Endometrial microvascular endothelial cells (primary cell): ENCODE measurements around the gene TTC7B. TPM values are rescaled to one million over a fixed set of nuclear protein-coding genes. Genes with fewer than 3 reads are reported as not detected.

Source experiments
- in situ Hi-C: cut with HindIII; loops from 2 replicates; pipeline ENCODE4 v1.10.0; 2017; ENCODE audit warnings: low sequenced_read_pairs, low pct_unique_long_range_greater_than_20kb; ENCODE audit errors: inconsistent ontology term
- total RNA-seq: library from RNA; depleted of rRNA; stranded (reverse); fragments of >200 nt; gene quantifications from one replicate; pipeline ENCODE4 v1.2.3, GENCODE V29; 2015; ENCODE audit errors: inconsistent ontology term

TTC7B gene
- total RNA-seq, 1 donor from 2014 or later, result 50.5 TPM

- in situ Hi-C loops, result no loop called here
Measured at GRCh38 chr14:90569201-90569600, 247.0 kb downstream of the TTC7B start.

- in situ Hi-C loops, result no loop called here
Measured at GRCh38 chr14:90568405-90568804, 247.8 kb downstream of the TTC7B start.

DNA sequence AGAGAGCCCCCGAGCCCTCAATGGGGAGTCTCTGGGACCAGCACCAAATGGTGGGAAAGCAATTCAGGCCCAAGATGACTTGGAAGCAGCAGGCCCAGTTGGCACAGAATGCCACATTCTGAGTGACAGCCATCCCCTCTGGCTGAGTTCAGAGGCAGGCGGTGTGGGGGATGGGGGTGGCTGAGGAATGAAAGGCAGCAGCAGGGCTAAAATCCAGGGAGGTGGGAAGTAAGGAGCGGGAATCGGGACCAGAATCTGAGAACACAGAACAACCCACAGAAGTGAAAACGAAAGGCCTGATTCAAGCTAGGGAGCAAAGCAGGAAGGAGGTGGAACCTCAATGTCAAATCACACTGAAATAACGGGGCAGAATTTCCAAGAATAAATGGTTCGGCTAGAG, 248.2 kb downstream of the TTC7B start:
- in situ Hi-C loops, result no loop called here

- in situ Hi-C loops, result no loop called here
Measured at GRCh38 chr14:90567191-90567590, 249.0 kb downstream of the TTC7B start.

DNA sequence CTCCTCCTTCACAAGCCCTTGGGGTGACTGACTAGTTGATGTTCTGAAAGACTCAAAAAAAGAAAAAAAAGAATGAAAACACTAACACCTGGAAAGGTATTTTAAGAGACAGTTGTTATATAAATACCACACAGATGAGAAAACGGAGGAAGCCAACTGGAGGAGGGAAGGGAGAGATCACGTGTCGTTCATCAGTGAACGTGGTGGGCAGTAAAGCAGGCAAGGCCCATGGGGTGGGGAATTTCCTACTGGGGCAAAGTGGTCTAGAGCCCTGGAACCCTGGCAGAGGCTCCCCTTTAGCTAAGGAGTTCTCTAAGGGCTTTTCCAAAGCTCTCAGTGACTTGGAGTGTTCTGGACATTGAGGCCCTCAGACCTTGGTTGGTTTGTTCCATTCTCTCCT, 249.7 kb downstream of the TTC7B start:
- in situ Hi-C loops, result no loop called here

DNA sequence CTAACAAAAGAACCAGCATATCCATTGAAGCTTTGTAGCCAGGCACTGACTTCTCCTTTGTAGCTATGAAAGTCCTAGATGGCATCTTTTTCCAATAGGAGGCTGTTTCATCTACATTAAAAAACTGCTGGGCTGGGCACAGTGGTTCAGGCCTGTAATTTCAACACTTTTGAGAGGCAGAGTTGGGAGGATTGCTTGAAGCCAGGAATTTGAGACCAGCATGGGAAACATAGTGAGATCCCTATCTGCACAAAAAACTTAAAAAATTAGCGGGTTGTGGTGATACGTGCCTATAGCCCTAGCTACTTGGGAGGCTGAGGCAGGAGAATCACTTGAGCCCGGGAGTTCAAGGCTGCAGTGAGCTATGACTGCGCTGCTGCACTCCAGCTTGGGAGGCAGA, 251.7 kb downstream of the TTC7B start:
- in situ Hi-C loops, result no loop called here

GRCh38 chr14:90562652-90563051, 253.6 kb downstream of the TTC7B start:
- in situ Hi-C loops, result no loop called here

DNA sequence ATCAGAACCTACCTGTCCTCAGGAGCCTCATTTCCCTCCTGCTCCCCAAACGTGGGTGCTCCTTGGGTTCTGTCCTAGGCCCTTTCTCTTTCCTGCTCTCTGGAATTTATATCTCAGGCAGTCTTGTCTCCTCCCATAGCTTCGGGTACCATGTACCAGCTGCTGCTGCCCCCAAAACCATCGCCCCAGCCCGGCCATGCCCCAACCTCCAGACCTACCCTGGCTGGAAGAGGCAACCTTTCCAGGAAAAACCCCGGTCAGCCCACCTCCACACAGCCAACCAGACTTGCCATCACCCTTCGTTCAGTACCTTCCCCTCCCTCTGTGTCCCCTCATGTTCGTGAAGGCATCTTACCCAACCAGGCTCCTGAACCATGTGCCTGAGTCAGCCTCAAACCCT, 254.3 kb downstream of the TTC7B start:
- in situ Hi-C loops, result no loop called here

DNA sequence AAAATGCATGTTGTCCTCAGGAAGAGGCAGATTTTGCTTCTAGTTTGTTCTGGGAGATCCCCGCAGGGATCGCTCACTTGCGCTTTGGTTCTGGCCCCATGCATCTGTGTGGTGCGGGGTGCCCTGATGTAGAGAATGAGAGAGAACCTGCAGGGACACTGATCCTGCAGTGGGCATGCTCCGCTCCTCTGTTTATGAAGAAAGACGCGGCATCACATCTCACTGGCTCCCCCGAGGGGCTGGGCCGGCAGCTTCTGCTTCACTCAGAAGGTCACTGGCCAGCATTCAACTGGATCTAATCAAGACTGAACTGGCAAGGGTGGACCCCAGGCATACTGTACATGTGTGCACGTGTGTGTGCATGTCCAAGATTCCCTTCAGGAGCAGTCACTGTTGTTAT, 255.2 kb downstream of the TTC7B start:
- in situ Hi-C loops, result no loop called here

DNA sequence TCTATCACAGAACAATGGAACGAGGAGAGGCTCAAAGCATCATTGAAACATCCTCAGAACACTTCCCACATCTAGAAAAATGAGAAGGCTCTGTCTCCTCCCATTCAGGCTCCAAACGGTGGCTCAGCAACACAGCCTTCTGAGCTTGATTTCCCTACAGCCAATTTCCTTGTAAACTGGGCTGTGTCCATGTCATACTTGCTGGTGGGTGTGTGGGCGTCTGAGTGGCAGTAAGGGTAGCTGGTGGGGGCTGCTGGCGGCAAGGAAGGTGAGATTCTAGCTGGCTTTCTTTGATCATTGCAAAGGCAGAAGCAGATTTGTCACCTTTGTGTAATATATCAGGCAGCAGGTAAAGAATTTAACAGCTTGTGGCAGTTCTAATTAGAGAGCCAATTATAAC, 255.7 kb downstream of the TTC7B start:
- in situ Hi-C loops, result no loop called here

DNA sequence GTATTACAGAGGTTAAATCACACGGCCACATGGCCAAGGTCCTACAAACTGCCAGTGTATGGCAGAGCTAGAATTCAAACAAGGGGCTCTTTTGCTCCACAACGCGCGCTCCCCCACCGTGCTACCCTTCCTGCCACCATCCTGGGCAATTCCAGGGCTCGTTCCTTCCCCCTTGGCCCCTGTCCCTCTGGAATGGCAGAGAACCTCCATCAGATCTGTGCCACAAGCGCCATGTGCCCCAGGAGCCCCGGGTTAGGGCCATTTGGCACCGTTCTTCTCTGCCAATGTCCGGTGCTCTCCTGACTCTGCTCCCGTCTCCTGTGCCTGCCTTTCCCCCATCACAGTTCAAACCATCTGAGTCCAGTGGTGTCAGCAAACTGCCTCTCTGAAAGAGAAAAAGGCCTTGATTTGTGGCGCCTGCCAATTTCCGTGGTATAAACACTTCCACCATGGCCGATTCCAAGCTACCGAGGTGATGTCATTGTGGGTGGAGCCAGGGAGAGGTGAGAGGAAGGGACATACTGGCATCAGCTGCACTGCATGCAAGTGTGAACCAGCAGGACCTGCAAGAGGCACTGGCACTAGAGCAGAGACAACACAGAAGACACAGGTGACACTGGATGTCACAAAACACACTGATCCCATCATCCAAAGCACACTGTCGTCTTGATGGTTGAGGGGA, 256.3 kb downstream of the TTC7B start:
- in situ Hi-C loops, result no loop called here

DNA sequence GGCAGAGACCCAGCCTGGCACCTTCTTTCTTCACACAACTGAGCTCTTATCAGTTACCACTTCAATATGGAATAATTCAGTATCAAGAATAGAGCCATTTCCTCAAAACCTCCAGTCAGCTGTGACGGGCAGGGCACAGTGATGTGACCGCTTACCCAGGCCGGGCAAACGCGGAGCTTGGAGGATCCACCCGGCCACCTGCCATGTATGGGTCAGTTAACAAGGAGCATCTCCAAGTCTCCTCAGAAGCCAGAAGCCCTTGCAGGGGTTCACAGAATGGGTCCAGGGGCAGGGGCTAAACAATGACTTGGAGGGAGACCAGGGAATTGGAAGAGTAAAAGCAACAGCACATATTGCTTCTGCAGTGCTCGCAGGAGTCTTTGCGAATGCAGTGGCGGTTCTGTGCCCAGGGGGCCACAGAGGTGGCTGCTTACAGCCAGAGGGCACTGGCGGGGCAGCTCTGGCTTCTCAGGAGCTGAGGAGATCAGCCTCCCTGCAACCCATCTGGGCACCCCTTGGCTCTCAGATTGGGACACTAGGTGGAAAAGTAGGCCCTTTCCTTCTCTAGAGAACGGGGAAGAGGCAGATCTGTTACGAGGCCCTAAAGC, 257.1 kb downstream of the TTC7B start:
- in situ Hi-C loops, result no loop called here

GRCh38 chr14:90558041-90558982, 257.9 kb downstream of the TTC7B start:
- in situ Hi-C loops, result no loop called here

- in situ Hi-C loops, result no loop called here
Measured at GRCh38 chr14:90557516-90557915, 258.7 kb downstream of the TTC7B start.

- in situ Hi-C loops, result no loop called here
Measured at GRCh38 chr14:90556666-90557450, 259.4 kb downstream of the TTC7B start.

- in situ Hi-C loops, result no loop called here
Measured at GRCh38 chr14:90556012-90556477, 260.2 kb downstream of the TTC7B start.

DNA sequence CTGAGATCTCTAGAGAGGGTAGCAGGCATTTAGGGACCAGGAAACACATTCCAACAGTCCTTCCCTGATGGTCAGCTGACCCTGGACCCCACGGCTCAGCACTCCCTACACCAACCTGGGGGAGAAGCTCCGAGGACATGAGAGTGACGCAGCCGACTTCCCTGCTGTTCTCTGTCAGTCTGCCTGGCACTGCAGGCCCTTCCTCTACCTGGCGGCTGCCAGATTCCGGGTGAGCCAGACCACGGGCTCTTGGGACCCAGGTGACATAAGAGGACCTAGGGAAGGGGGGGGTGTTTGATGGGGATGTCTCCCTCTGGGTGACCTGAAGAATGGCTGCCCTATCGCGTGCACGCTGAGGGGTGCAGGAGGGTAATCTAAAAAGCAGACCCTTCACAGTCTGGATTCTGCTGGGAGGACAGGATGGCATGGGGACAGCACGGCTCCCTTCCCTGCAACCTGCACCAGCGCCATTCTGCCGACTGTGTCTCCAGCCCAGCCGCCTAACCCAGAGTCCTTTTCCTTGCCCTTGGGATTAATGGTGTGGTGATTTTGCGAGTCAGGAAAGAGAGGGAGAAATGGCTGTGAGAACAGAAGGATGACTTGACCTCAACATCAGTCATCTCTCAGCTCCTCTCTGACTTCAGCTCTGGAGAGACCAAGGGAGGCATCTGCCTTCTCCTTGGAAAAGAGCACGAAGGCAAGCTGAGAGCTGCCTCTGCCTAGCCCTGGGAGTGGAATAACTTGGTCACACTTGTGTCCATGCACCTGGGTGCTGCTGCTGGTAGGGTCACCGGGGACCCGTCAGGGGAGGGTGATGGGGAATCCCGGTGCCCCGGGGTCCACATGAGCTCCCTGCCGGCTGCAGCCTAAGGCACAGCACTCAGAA, 260.9 kb downstream of the TTC7B start:
- in situ Hi-C loops, result no loop called here

DNA sequence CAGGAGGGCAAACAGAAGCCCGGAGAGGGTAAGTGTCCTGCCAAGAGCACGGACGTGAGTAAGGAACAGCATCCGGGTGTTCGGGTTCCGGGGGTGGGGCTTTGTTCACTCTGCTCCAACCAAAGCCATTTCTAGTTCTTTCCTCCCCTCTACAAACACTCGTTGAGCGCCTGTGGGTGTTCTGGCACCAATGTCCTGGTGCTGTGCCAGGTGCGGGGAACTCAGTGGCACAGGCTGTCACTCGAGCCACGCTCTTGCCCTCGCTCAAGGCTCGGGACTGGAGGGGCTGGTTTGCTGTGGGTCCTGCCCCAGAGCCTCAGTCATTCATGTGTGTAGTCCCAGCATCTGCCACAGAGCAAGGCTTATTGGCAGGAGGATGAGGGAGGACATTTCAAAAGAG, 261.9 kb downstream of the TTC7B start:
- in situ Hi-C loops, result no loop called here
